SK-N-SH treated with all-trans-retinoic acid at 6 μM for 48 hours (cell line): ENCODE data around the gene REPS1.

Experiments
- BACH2 ChIP-seq: fragments of 250-450 bp; sonication (Bioruptor Pico); IDR thresholded peaks from 2 replicates; pipeline ENCODE4 v1.9.0; 2021; ENCODE audit warnings: mild to moderate bottlenecking, borderline replicate concordance
- CREB5 ChIP-seq: fragments of 250-450 bp; sonication (Bioruptor Pico); IDR thresholded peaks from 2 replicates; pipeline ENCODE4 v1.5.1; 2020; ENCODE audit warnings: low read depth, mild to moderate bottlenecking, moderate library complexity
- GLIS3 ChIP-seq: fragments of 250-450 bp; sonication (Bioruptor Pico); IDR thresholded peaks from 2 replicates; pipeline ENCODE4 v1.5.0; 2020; ENCODE audit warnings: mild to moderate bottlenecking, moderate library complexity
- TOX ChIP-seq: fragments of 250-450 bp; sonication (Bioruptor Pico); IDR thresholded peaks from 2 replicates; pipeline ENCODE4 v1.8.0; 2021; ENCODE audit warnings: mild to moderate bottlenecking, moderate library complexity, borderline replicate concordance
- ZFP30 ChIP-seq: fragments of 450-650 bp; formaldehyde crosslinking; IDR thresholded peaks from 2 replicates; pipeline ENCODE4 v1.5.0; 2022; ENCODE audit warnings: mild to moderate bottlenecking, moderate library complexity

DNA sequence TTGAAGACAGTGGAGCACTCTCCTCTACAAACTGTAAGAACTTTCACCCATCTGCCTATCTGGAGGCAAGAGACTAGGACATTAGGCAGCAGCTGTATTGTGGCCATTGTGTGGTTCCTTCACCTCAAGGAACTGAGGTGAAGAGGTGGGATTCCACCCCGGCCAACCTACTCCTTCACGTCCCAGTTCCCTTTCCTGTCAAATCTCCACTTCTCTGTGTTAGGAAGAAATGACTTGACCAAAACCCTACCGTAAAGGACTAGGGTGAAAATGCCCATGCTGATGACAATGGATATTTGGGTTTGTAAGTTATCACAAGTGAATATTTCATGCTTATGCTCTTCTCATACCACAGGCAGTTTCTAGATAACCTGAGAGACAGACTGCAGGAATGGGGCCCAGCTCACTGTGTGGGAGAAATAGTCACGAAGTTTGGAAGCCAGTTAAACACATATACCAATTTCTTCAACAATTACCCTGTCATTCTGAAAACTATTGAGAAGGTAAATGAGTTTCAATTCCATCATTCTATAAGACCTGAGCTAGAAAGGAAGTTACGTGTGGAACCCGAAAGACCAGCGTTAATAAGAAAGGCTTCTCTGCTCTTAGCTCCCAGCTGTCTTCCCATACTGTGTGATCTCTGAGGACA, 105.6 kb downstream of the REPS1 start:
- TF ChIP-seq BACH2 (no peak), CREB5 (CRISPR knock-in tag) (no peak), ZFP30 (CRISPR knock-in tag) (no peak), TOX (CRISPR knock-in tag) (no peak), GLIS3 (CRISPR knock-in tag) (no peak)
